CD4-positive, alpha-beta T cell treated with Interleukin-6 at 100 ng/mL for 8 hours (primary cell): ENCODE data around the gene ALOX5.

Experiments used
- DNase-seq: peaks from one replicate; pipeline ENCODE4 v3.0.0-alpha.2; 2020; ENCODE audit warnings: mixed read lengths, low spot score

ALOX5 gene

GRCh38 chr10:45424668-45425404 lies 50.8 kb downstream of the ALOX5 start:
- DNase-seq, result no peak

DNA sequence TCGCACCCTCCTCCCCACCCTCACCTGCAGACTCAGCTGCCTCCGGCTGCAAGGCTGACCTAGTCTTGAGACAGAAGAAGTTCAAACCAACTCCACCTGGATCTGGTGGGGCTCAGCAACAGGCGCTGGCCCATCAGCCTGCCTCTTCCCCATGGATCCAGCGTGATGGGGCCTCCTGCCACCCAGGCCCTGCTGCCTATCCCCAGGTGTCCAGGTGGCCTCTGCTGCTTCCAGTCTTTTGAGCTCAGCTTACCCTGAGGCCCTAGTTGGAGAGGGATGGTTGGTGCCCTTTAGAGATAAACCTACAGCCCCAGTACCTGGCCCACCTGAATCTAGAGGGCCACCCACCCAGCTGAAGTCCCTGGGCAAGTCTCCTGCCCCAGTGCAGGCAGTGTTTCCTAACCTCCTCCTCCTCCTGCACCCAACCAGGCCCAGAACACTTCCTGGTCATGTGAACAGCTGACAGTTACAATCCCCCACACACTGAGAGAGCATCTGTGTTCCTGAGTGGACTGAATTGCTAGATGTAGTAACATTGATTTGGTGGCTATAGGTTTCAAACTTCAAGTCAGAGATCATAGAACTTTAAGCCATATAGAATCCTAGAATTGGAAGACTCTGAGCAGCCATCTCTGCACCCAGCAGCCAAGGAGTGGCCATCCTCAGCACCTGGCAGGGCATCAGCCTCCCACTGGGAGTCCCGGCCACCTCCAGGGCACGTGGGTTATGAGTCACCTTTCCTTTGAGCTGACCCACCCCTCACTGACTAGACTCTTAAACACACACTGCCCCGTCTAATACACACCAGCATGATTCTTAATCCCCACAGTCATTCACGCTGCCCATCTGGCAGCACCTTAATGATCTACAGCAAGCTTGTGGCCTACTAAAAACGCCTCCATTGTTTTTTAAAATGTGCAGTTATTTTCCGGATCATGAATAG lies 51.9 kb downstream of the ALOX5 start:
- DNase-seq, result no peak

GRCh38 chr10:45427262-45427969 lies 53.4 kb downstream of the ALOX5 start:
- DNase-seq, result no peak

- DNase-seq, result no peak
These were observed 54.0 kb downstream of the ALOX5 start for GRCh38 chr10:45427970-45428366.

- no peak for DNase-seq
These were observed 54.8 kb downstream of the ALOX5 start for GRCh38 chr10:45428611-45429510.

DNA sequence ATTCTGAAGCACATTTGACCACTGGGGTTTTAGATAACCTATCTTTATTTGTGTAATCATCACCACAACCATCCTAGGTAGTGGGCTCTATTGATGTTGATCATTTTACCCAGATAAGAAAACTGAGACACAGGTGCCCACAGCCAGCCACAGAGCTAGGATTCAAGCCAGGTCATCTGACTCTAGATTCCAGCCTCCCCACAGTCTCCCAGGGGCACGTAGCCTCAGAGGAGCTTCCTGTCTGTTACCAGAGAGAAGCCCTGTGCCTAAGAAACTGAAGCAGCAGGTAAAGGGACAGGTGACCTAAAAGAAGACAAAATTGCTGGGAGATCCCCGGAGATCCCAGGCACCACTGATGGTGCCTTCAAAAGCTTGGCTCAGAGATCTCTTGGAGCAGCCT lies 55.8 kb downstream of the ALOX5 start:
- DNase-seq, result no peak

- DNase-seq, result no peak
These were observed 58.1 kb downstream of the ALOX5 start for GRCh38 chr10:45432113-45432512.

DNA sequence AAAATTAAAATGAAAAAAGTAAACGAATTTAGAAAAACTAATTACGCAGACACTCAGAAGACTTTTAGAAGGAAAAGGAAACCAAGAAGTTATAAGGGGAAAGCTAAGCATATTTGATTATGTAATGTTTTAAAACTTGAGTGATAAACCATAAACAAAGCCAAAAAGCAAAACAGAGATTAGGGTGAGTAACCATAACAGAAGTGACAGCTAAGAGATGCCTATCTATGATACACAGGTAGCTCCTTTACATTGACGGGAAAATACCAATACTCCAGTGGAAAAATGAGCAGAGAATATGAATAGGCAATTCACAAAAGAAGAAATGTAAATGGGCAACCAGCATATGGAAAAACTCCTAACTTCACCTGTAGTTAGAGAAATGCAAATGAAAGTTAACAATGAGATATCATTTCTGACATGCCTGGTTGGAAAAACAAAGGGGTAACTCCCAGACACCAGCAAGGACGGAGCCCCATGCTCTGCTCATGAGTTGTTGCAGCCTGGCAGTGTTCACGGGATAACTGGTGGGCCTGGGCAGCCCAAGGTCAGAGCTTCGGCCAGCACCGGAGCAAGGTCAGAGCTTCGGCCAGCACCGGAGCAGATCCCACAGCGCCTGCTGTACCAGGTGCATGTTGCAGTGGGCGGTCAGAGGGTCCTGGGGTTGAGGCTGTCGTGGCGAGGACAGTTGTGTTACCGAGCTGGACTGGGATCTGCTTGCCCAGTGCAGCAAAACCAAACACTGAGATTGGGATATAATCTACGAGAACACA lies 58.9 kb downstream of the ALOX5 start:
- no peak for DNase-seq

DNA sequence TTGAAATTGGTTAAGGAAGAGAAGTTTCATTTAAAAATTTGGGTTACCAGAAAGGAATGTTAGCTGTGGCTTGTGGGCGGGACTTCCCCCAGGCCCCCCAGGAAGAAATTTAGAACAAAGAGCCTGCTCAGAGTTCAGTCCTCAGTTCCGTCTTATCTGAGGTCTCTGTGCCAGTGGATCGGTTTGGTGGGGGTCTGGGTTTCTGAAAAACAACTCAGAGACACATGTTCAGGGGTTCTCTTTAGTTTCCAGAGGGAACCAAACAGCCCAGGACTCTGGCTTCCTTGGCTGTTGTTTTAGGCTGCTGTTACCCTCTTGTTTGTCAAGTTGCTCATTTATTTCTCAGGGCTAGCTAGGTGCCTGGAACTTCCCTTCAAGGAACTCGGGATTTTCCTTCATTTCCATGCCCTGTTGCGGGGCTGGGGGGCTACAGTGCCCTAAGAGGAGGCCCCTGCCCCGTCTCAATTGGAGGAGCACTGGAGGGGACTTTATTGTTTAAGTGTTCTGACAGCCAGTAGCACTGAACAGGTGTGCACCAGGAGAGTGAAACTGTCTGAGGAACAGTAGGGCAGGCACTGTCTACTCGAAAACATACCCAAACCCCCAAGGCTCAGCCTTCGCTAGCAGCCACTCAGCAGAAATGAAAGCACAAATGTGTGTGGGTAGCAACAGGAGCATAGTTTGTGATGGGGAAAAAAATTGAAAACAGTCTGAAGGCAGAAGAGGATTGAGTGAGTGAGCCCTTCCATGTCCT lies 59.9 kb downstream of the ALOX5 start:
- no peak for DNase-seq

GRCh38 chr10:45437587-45438465 lies 63.8 kb downstream of the ALOX5 start:
- DNase-seq, result no peak

DNA sequence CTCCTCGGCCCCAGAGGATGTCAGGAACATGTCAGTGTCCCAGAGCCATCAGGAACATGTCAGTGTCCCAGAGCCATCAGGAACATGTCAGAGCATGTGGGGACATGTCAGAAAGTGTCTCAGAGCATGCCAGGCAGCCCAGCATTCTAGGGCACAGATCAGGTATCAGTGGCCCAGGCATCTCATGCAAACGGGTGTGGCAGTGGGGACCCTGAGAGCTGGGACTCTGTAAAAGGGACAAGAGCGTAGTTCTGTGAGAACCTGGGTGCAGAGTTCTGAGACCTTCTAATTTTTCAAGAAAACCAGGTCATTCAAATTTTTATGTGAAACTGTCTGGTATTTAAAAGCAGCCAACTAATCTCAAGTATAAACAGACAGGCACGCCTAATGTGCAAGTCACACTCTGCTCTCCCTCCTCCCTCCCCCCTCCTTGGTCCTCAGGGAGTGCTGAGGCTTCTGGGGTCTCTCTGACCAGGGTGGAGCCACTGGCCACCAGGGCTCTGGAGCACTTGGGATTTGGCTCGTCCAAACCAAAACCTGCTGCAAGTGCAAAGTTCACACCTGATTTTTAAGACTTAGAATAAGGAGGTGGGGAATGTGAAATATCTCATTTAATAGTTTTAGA lies 64.6 kb downstream of the ALOX5 start:
- DNase-seq, result no peak

- no peak for DNase-seq
These were observed 65.3 kb downstream of the ALOX5 start for GRCh38 chr10:45439365-45439764.

GRCh38 chr10:45439873-45440272 lies 65.9 kb downstream of the ALOX5 start:
- no peak for DNase-seq

DNA sequence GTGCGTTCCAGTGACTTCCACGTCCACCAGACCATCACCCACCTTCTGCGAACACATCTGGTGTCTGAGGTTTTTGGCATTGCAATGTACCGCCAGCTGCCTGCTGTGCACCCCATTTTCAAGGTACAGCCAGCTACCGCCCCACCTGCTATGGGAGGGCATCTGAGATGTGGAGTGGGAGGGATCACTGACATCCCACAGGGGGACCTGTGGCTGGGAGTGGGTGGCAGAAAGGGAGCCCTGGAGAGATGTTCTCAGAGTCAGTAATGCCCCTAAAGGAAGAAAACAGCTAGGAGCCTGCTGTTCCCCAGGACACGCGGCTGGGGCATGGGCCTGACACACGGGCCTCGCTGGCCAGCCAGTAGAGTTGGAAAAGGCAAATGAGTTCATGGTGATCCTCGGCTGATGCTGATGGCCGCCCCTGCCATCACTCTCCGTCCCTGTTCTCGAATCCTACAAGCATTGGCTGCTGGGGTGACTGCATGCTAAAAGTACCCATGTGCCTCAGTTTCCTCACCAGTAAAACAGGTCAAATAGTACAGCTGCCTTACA lies 66.6 kb downstream of the ALOX5 start:
- DNase-seq, result no peak

DNA sequence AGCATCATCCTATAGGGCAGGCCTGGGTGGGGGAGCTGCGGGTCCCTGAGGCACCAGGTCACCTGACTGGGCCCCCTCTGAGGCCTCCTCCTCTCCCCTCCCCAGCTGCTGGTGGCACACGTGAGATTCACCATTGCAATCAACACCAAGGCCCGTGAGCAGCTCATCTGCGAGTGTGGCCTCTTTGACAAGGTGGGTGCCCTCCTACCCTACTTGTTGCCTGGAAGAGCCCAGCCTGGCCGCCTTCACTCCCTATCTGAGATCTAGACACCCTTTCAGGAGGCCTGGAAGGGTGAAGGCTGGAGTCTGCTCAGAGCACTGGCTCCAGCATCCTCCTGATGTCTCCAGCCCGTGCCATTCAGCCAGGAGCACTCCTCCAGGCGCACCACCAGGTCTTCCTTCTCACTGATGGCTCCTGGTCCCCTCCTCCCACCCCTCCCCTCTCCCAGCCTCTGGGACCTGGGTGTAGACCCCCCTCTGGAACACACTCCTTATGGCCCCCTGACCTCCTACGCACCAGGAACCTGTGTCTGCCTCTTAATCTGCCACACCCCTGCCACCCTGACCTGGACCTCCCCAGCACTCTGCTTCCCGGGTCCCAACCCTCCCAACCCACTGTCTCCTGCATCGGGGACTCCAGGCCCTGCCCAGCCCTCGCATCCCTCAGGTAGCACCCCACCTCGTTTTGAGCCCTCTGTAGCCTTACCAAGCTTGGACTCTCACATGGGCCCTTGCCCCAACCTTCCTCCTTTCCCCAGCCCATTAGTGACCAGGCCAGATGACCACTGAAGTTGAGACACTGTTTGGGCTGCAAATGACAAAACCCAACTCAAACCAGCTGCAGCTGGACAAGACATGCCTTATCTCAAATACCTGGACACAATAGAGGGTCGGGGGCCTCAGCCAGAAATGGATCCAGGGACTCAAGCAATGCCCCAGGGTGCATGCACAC lies 67.5 kb downstream of the ALOX5 start:
- no peak for DNase-seq

GRCh38 chr10:45442251-45442650 lies 68.2 kb downstream of the ALOX5 start:
- DNase-seq, result no peak

DNA sequence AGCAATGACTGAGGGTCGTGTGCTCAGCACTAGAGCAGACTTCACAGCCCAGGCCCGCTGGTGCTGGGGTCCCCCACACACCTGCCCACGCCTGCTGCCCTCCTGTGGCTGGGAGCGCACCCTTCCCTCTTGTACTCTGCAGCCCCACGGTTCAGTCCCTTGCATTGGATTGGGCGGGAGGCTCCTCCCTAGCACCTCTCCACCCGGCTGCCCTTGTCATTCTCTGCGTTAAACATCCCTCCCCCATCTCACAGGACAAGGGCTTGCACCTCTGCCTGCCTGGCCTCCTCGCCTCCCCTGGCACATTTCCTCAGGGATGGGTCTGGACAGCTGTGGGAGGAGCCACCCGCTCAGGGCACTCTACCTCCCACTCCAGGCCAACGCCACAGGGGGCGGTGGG lies 68.6 kb downstream of the ALOX5 start:
- no peak for DNase-seq
